Activated naive CD4-positive, alpha-beta T cell (primary cell): Measurements from ENCODE around the gene FOXP1.

Experiments
- DNase-seq, 4 experiments: peaks; one replicate each; lab custom pipeline; 2025; lab: John Stamatoyannopoulos, UW

Gene FOXP1

GRCh38 chr3:71122641-71123040 lies 460.9 kb downstream of the FOXP1 start:
- DNase-seq: no peak

DNA sequence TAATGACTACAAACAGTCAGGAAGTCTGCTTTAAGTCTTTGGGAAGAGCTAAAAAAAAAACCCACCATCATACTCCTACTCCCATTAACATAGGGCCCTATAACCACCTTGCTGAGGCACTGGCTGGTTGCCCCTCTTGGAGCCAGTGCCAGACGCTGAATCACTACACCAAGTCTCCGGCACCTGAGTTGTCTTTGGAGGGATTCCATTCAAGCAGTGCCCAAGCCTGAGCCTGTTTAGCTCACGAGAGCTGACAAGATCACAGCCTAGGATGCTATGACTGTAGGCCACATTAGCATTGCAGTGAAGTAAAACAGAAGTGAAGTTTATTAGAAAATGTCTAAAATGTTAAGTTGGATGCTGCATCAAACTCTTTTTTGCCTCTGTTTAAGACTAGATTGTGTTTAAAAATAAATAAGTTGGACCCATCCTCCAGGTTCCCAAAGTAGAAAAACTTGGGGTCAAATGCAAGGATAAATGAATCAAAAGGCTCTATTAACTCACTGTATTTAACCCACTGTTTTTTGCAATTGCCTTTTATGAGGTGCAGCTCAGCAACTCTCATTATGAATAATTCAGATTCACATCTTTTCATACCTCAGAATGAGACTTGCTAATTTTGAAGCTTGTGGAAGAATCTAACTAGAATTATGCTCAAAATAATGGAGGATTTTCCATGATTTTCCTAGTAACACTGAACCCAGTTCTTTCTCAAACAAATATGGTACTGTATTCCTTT lies 461.9 kb downstream of the FOXP1 start:
- DNase-seq: no peak

DNA sequence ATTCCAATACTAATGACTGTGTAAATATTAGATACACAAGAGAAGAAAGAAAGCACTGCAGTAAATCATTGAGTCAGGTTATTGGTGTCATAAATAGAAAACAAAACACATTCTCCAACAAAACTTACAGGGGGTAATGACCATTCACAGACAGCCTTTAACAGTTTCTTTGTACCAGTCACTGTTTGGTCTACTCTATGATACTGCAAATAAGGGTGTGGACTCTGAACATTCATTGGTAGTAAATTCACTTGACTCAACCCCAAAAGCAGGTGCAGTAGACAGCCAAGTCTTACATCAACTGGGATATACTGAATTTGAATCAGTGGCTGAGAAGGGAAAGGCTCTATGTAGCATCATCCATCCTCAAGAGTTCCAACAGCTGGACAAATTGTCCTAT lies 463.5 kb downstream of the FOXP1 start:
- no peak for DNase-seq

DNA sequence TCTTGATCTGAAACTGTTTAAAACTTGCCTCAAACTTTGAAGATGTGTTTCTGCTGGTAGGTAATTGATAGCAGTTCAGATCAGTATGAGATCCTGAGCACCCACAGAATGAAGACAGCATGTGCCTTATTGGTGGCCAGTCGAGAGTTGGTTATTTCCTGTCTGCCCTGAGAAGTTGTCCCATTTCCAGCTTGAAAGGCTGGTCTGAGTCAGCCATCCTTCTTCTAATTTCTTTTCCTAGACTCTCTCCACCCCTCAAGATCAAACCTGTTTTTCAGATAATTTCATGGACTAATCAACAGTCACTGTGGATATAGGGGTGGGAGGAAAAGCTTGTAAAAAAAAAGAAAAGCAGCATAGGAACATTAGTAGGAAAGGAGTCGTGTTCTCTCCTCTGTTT lies 464.4 kb downstream of the FOXP1 start:
- no peak for DNase-seq

DNA sequence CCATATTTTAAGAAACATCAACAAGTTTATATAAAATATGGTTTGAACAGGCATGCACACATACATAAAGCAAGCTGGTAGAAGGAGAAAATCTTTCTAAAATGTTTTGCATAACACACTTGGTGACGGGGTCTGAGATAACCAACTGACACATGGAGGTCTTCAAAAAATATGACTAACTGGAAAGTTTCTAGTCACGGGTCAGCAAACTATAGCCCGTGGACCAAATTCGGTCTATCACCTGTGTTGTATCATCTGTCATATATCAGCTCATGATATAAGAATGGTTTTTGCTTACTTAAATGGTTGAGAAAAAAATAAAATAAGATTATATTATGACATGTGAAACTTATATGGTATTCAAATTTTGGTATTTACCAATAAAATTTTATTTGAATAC lies 465.1 kb downstream of the FOXP1 start:
- DNase-seq: no peak

GRCh38 chr3:71117572-71118247 lies 465.8 kb downstream of the FOXP1 start:
- no peak for DNase-seq

DNA sequence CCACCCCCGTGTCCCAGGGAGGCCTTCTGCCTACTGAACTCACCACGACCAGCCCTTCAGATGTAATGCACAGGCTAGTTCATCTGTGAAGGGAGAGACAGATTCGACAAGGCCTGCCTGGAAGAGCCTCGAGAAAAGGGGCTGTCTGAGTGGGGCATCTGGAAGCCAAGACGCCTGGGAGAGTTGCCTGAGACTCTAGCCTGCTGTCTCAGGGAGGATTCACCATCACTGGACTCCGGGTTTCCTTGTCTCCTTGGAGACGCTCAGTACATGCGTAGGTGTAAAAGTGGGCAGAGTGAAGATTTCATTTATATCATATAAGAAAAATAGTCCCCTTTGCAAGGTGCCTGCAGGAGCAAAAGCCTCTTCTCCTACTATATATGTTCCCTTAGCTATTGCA lies 468.9 kb downstream of the FOXP1 start:
- no peak for DNase-seq

- no peak for DNase-seq
Measured at GRCh38 chr3:71112576-71112975, 471.0 kb downstream of the FOXP1 start.

GRCh38 chr3:71111784-71112440 lies 471.6 kb downstream of the FOXP1 start:
- DNase-seq: no peak

DNA sequence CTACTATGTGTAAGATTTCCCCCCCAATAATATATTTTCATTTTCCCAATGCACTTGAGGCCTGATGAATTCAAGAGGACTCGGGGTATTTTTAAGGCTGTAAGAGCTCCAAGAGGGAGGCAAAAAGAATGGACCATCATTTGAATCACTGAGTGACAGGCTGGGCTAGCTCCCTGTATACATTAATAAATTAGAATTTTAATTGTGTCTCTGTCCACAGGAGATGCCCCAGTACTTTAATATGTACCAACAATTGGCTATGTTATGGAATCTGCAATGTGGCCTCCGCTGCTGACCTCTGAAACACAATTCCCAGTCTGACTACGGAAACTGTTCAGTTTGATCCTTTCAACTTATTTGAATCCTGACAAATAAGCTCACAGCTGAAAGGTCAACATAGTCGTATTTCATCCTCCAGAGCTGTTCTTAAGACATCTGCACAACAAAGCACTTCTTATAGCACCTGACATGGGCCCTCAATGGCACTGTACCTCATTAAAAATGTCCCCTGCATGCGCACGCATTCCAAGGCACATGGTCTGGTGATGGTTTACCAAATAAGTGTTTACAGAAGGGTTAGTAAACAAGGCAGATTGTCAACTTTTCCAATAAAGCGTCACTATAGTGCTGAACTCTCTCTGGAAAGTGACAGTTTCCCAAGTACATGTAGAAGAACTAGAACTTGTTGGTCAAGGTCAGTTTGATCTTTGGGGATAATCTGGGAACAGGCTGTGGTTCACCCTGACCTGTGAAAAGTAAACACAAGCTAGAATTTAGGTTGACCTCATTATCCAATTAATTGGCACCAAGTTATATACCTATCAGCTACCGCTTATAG lies 472.9 kb downstream of the FOXP1 start:
- DNase-seq: no peak

DNA sequence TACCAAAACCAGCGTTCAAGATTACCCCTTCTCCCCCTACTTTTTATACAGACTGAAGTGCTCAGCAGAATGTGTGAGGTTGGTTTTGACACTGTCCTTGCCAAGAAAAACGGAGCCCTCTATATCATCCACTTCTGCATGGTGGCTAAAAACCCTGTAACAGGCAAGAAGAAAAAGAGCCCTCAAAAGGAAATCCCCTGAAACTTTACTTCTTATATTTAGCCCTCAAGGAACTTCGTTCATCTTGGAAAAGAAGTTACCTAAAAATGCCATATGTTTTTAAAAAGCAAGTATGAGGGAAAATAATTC lies 473.6 kb downstream of the FOXP1 start:
- DNase-seq: no peak

GRCh38 chr3:71109241-71109976 lies 474.1 kb downstream of the FOXP1 start:
- DNase-seq: no peak

- no peak for DNase-seq
Measured at GRCh38 chr3:71107926-71108325, 475.6 kb downstream of the FOXP1 start.

- DNase-seq: no peak
Measured at GRCh38 chr3:71104976-71105375, 478.6 kb downstream of the FOXP1 start.

- no peak for DNase-seq
Measured at GRCh38 chr3:71104556-71104955, 479.0 kb downstream of the FOXP1 start.

GRCh38 chr3:71104121-71104541 lies 479.4 kb downstream of the FOXP1 start:
- no peak for DNase-seq

DNA sequence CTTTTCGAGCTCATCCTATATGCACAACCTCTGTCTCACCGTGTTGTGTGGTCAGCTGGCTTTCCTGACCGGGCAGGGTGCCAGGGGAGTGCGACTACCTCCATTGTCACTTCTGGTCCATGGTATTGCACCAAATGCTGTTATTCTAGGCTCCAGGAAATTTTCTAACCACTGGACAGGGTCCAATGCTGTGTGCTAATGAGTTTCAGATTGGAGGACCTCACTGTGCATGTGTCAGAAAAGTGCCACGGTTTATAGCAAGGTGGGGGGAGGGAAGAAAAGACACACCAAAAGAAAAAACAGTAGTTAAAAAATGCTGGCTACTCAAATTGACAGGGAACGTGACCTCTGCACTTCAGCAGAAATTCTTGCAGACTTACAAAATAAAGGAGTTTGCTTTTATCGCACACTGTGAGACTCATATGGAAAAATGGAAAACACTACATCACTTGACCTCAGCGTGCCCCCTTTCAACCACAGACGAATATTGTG lies 480.1 kb downstream of the FOXP1 start:
- no peak for DNase-seq

GRCh38 chr3:71102111-71102983 lies 481.2 kb downstream of the FOXP1 start:
- no peak for DNase-seq

DNA sequence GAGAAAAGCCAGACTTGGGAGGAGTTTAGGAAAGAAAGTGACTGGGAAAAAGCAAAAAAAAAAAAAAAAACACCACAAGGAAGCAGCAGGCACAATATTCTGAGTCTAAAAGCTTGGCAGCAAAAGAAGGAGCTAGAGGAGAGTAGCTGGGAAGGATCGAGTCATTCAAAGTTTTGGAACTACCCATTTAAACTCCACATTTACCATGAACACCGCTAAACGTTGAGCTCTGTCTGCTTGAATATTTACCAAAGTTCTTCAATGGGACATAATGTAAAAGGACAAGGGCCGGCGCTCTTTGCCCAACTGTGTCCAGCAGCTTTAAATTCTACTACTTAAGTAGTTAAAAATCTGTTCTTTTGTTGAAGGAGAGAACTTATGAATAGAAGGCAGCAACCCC lies 481.9 kb downstream of the FOXP1 start:
- no peak for DNase-seq

- DNase-seq: no peak
Measured at GRCh38 chr3:71101014-71101413, 482.5 kb downstream of the FOXP1 start.
